GM23338 (cell line): ENCODE results near the gene C1QTNF7. TPM values are rescaled to one million over a fixed set of nuclear protein-coding genes. Genes with fewer than 3 reads are reported as not detected.

Experiments
- ATAC-seq: fragments of 200-7000 bp; cut with Tn5 transposase; 3 replicates; pipeline ENCODE4 v1.9.1; 2020
- DNase-seq: peaks from one replicate; pipeline ENCODE4 v3.0.0-alpha.2; 2015; ENCODE audit warnings: low spot score
- H2AFZ ChIP-seq: fragments of 200-600 bp; sonication (generic); 2 replicates; pipeline ENCODE4 v1.8.0; 2016; ENCODE audit warnings: antibody characterized with exemption, mild to moderate bottlenecking, moderate library complexity
- H3F3A ChIP-seq: fragments of 200-600 bp; sonication (generic); replicated peaks from 2 replicates; pipeline ENCODE4 v1.8.0; 2017; ENCODE audit warnings: antibody characterized with exemption, mixed run types, low read depth
- H3K27ac ChIP-seq: fragments of 200-600 bp; sonication (generic); 2 replicates; pipeline ENCODE4 v1.6.1; 2016; ENCODE audit warnings: low read depth
- H3K27me3 ChIP-seq: fragments of 200-600 bp; sonication (generic); 2 replicates; pipeline ENCODE4 v1.8.0; 2016; ENCODE audit warnings: mild to moderate bottlenecking, mixed run types, moderate library complexity; ENCODE audit not compliant: insufficient read depth
- H3K36me3 ChIP-seq: fragments of 200-600 bp; sonication (generic); 2 replicates; pipeline ENCODE4 v1.8.0; 2016; ENCODE audit warnings: mild to moderate bottlenecking; ENCODE audit not compliant: insufficient read depth
- H3K4me1 ChIP-seq: fragments of 200-600 bp; sonication (generic); 2 replicates; pipeline ENCODE4 v1.8.0; 2016; ENCODE audit warnings: mild to moderate bottlenecking, moderate library complexity; ENCODE audit not compliant: insufficient read depth
- H3K4me2 ChIP-seq: fragments of 200-600 bp; sonication (generic); 2 replicates; pipeline ENCODE4 v1.7.1; 2017; ENCODE audit warnings: mixed run types
- H3K4me3 ChIP-seq: fragments of 200-600 bp; sonication (generic); 2 replicates; pipeline ENCODE4 v1.6.1; 2016; ENCODE audit warnings: mixed run types
- H3K79me2 ChIP-seq: fragments of 200-600 bp; sonication (generic); replicated peaks from 2 replicates; pipeline ENCODE4 v1.8.0; 2017; ENCODE audit warnings: mild to moderate bottlenecking; ENCODE audit not compliant: insufficient read depth
- H3K9me2 ChIP-seq: fragments of 200-600 bp; sonication (generic); 2 replicates; pipeline ENCODE4 v1.8.0; 2017; ENCODE audit not compliant: insufficient read depth
- H4K20me1 ChIP-seq: fragments of 200-600 bp; sonication (generic); replicated peaks from 2 replicates; pipeline ENCODE4 v1.8.0; 2017; ENCODE audit warnings: mild to moderate bottlenecking; ENCODE audit not compliant: insufficient read depth
- H3K27ac Mint-ChIP-seq: 2 replicates; pipeline ENCODE4 v1.8.0; 2020; ENCODE audit warnings: inconsistent platforms, mild to moderate bottlenecking, moderate library complexity, mixed read lengths
- H3K27me3 Mint-ChIP-seq: 3 replicates; pipeline ENCODE4 v1.8.0; 2022; ENCODE audit warnings: low read depth, mild to moderate bottlenecking, moderate library complexity, mixed read lengths, inconsistent platforms; ENCODE audit not compliant: insufficient read depth, poor library complexity
- H3K36me3 Mint-ChIP-seq: 3 replicates; pipeline ENCODE4 v1.8.0; 2021; ENCODE audit warnings: low read depth, mild to moderate bottlenecking, inconsistent platforms, moderate library complexity, mixed read lengths
- H3K4me1 Mint-ChIP-seq: 3 replicates; pipeline ENCODE4 v1.8.0; 2020; ENCODE audit warnings: mild to moderate bottlenecking, inconsistent platforms, mixed read lengths
- H3K4me3 Mint-ChIP-seq: 3 replicates; pipeline ENCODE4 v1.8.0; 2021; ENCODE audit warnings: moderate library complexity, mild to moderate bottlenecking, inconsistent platforms, mixed read lengths
- H3K9me3 Mint-ChIP-seq: 3 replicates; pipeline ENCODE4 v1.8.0; 2020; ENCODE audit warnings: moderate library complexity, mild to moderate bottlenecking, inconsistent platforms, mixed read lengths
- CREB1 ChIP-seq: fragments of 250-450 bp; sonication (Bioruptor Pico); IDR thresholded peaks from 2 replicates; pipeline ENCODE4 v1.5.0; 2020; ENCODE audit warnings: low read depth, mild to moderate bottlenecking, moderate library complexity
- EZH2 ChIP-seq: fragments of 200-600 bp; sonication (generic); IDR thresholded peaks from one replicate; pipeline ENCODE4 v1.8.0; 2017; ENCODE audit warnings: antibody characterized with exemption, mild to moderate bottlenecking, low read depth; ENCODE audit not compliant: unreplicated experiment
- JUNB ChIP-seq: IDR thresholded peaks from one replicate; pipeline ENCODE4 v1.6.1; 2016; ENCODE audit warnings: antibody characterized with exemption; ENCODE audit not compliant: unreplicated experiment
- NANOG ChIP-seq: IDR thresholded peaks from 2 replicates; pipeline ENCODE4 v1.6.1; 2016; ENCODE audit warnings: antibody characterized with exemption, borderline replicate concordance
- STAT1 ChIP-seq: IDR thresholded peaks from one replicate; pipeline ENCODE4 v1.6.1; 2016; ENCODE audit warnings: antibody characterized with exemption; ENCODE audit not compliant: unreplicated experiment
- ZNF114 ChIP-seq: fragments of 250-450 bp; sonication (Bioruptor Pico); IDR thresholded peaks from 2 replicates; pipeline ENCODE4 v1.5.0; 2020; ENCODE audit warnings: mild to moderate bottlenecking, moderate library complexity
- ZNF331 ChIP-seq: fragments of 250-450 bp; sonication (Bioruptor Pico); IDR thresholded peaks from 2 replicates; pipeline ENCODE4 v1.5.0; 2020; ENCODE audit warnings: low read depth, mild to moderate bottlenecking, moderate library complexity
- polyA plus RNA-seq: library from polyadenylated mRNA; unstranded; fragments of >200 nt; fragmentation: Nextera tagmentation; extraction: Ambion mirVana; gene quantifications from 2 replicates; pipeline ENCODE4 v1.2.1, GENCODE V29; 2016
- total RNA-seq: library from RNA; depleted of rRNA; stranded (reverse); fragments of >200 nt; shearing (Covaris generic); gene quantifications from 2 replicates; pipeline ENCODE4 v1.2.3, GENCODE V29; 2014
- TF ChIP-seq, protein P1 (sequence below): IDR thresholded peaks from one replicate; pipeline ENCODE4 v1.6.1; 2018; ENCODE audit warnings: antibody characterized with exemption; ENCODE audit not compliant: unreplicated experiment
- TF ChIP-seq, protein P2 (sequence below), 2 experiments: fragments of 200-600 bp in 1 of 2; sonication (generic) in 1 of 2; conservative IDR thresholded peaks; 2 replicates each; pipeline versions ENCODE4 v1.5.1 to v1.6.1; 2016 to 2017; ENCODE audit warnings: antibody characterized with exemption in 2 of 2, low read depth in 2 of 2, mild to moderate bottlenecking in 2 of 2, moderate library complexity in 1 of 2

Gene C1QTNF7
- total and polyA plus RNA-seq, 2 experiments from 2014 or later: not detected

DNA sequence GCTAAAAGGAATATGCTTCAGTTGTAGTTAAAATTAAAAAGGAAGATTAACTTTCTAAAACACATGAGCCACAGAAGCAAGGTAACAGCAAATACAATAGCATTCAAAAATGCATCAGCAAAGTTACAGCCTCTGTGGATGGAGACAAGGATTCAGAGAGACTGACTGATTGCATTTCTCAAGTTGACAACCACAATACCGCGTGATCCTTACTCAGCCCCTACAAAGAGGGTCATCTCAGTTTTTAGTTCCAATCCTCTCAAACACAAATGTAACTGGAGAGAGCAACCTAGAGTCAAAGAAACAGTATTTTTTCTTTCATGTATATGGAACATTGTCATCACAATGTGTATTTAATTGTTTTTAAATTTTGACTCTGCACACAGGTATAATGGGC, 14.2 kb upstream of the C1QTNF7 start (continued):
- TF ChIP-seq, protein P1, sequence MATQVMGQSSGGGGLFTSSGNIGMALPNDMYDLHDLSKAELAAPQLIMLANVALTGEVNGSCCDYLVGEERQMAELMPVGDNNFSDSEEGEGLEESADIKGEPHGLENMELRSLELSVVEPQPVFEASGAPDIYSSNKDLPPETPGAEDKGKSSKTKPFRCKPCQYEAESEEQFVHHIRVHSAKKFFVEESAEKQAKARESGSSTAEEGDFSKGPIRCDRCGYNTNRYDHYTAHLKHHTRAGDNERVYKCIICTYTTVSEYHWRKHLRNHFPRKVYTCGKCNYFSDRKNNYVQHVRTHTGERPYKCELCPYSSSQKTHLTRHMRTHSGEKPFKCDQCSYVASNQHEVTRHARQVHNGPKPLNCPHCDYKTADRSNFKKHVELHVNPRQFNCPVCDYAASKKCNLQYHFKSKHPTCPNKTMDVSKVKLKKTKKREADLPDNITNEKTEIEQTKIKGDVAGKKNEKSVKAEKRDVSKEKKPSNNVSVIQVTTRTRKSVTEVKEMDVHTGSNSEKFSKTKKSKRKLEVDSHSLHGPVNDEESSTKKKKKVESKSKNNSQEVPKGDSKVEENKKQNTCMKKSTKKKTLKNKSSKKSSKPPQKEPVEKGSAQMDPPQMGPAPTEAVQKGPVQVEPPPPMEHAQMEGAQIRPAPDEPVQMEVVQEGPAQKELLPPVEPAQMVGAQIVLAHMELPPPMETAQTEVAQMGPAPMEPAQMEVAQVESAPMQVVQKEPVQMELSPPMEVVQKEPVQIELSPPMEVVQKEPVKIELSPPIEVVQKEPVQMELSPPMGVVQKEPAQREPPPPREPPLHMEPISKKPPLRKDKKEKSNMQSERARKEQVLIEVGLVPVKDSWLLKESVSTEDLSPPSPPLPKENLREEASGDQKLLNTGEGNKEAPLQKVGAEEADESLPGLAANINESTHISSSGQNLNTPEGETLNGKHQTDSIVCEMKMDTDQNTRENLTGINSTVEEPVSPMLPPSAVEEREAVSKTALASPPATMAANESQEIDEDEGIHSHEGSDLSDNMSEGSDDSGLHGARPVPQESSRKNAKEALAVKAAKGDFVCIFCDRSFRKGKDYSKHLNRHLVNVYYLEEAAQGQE: no peak
- TF ChIP-seq EZH2: no peak
- TF ChIP-seq ZNF114 (CRISPR knock-in tag): no peak
- TF ChIP-seq STAT1: no peak
- TF ChIP-seq, protein P2, sequence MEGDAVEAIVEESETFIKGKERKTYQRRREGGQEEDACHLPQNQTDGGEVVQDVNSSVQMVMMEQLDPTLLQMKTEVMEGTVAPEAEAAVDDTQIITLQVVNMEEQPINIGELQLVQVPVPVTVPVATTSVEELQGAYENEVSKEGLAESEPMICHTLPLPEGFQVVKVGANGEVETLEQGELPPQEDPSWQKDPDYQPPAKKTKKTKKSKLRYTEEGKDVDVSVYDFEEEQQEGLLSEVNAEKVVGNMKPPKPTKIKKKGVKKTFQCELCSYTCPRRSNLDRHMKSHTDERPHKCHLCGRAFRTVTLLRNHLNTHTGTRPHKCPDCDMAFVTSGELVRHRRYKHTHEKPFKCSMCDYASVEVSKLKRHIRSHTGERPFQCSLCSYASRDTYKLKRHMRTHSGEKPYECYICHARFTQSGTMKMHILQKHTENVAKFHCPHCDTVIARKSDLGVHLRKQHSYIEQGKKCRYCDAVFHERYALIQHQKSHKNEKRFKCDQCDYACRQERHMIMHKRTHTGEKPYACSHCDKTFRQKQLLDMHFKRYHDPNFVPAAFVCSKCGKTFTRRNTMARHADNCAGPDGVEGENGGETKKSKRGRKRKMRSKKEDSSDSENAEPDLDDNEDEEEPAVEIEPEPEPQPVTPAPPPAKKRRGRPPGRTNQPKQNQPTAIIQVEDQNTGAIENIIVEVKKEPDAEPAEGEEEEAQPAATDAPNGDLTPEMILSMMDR (conservative IDR thresholded peaks at IDR 0.05; ENCODE audit: low read depth in 2 of 2): no peak
- TF ChIP-seq JUNB: no peak
- TF ChIP-seq CREB1 (CRISPR knock-in tag): no peak

DNA sequence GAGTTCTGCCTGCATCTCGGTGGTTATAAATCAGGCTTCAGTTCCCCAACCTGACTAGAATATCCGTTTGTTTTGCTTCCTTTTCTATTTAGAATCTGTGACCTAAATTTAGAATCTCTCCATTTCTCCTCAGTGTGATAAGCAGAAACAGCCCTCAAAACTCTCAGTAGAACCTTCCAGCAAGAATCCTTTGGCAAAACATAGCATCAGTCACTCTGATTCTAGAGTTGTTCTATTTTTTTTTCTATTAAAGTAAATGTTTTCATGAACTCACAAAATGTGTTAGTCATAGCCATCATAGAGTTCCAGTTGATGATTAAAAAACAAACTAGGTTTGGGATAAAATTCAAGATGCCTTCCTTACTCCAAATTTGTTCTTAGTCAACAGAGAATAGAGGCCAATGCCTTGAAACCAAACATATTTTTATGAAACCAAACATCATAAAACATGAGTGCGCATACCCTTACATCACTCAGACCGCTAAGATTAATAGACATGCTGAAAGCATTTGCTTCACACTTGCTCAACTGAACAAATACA, 13.2 kb upstream of the C1QTNF7 start:
- no peak overlapping the region for H3K4me2 ChIP-seq
- no peaks in the 10 kb centered on the region for H3K27me3 Mint-ChIP-seq
- DNase-seq (no peak), ATAC-seq (no peak)
- H2AFZ ChIP-seq: no peak overlapping the region
- no peaks in the 10 kb centered on the region for H3K27me3 ChIP-seq
- H3K27ac ChIP-seq: no peak overlapping the region
- no peak overlapping the region for H3K27ac Mint-ChIP-seq
- no peak overlapping the region for H3K4me3 Mint-ChIP-seq
- H3K9me3 Mint-ChIP-seq: no peaks in the 10 kb centered on the region
- H3K36me3 ChIP-seq: no peaks in the 10 kb centered on the region
- no peaks in the 10 kb centered on the region for H3K79me2 ChIP-seq
- H3K9me2 ChIP-seq: peaks cover 15% of the 10 kb centered on the region; the same call in 1 of the 2 replicates
- H4K20me1 ChIP-seq: no peaks in the 10 kb centered on the region
- no peak overlapping the region for H3K4me3 ChIP-seq
- no peaks in the 10 kb centered on the region for H3K36me3 Mint-ChIP-seq
- H3F3A ChIP-seq: no peaks in the 10 kb centered on the region
- H3K4me1 Mint-ChIP-seq: peaks cover 6% of the 10 kb centered on the region; the same call in 1 of the 3 replicates
- H3K4me1 ChIP-seq: no peaks in the 10 kb centered on the region
- TF ChIP-seq NANOG: no peak
- TF ChIP-seq CREB1 (CRISPR knock-in tag): no peak
- TF ChIP-seq ZNF331 (CRISPR knock-in tag): no peak
- TF ChIP-seq, protein P1: no peak
- TF ChIP-seq JUNB: no peak
